PC-9 (cell line): Measurements from ENCODE around the gene ZNF512. TPM values are rescaled to one million over a fixed set of nuclear protein-coding genes. Genes with fewer than 3 reads are reported as not detected.

ENCODE experiments used
- BruUV-seq: library from RNA; stranded (reverse); fragments of 400-500 nt; replicated peaks from 2 replicates; lab custom pipeline; 2021; lab: Mats Ljungman, UMichigan
- CTCF ChIA-PET: fragments of 300-600 bp; sonication (Branson Sonifier 250); formaldehyde crosslinking; loops from one replicate; lab custom pipeline; 2022; ENCODE audit warnings: antibody characterized with exemption; lab: Charles Lee
- POLR2A ChIA-PET: fragments of 300-600 bp; sonication (Branson Sonifier 250); formaldehyde crosslinking; loops from one replicate; lab custom pipeline; 2022; ENCODE audit warnings: antibody characterized with exemption; ENCODE audit not compliant: unreplicated experiment; lab: Charles Lee
- DNase-seq, 2 experiments: peaks; one replicate each; pipeline versions ENCODE4 v3.0.0 to v3.0.0-alpha.2; 2015 to 2022; ENCODE audit warnings: mixed read lengths in 1 of 2
- H2AFZ ChIP-seq: fragments of 200-600 bp; sonication (generic); 2 replicates; pipeline ENCODE4 v1.8.1; 2017; ENCODE audit warnings: antibody characterized with exemption
- H3F3A ChIP-seq: fragments of 200-600 bp; sonication (generic); 2 replicates; pipeline ENCODE4 v1.8.1; 2017; ENCODE audit warnings: antibody characterized with exemption, mild to moderate bottlenecking, low read depth; ENCODE audit not compliant: insufficient read depth
- H3K27ac ChIP-seq: fragments of 200-600 bp; sonication (generic); 2 replicates; pipeline ENCODE4 v1.6.1; 2016; ENCODE audit warnings: mixed run types
- H3K27me3 ChIP-seq: fragments of 200-600 bp; sonication (generic); 2 replicates; pipeline ENCODE4 v1.6.1; 2016; ENCODE audit warnings: low read depth, mixed run types; ENCODE audit not compliant: insufficient read depth
- H3K36me3 ChIP-seq: fragments of 200-600 bp; sonication (generic); 2 replicates; pipeline ENCODE4 v1.6.1; 2016; ENCODE audit warnings: low read depth, mixed run types
- H3K4me1 ChIP-seq: fragments of 200-600 bp; sonication (generic); replicated peaks from 2 replicates; pipeline ENCODE4 v1.6.1; 2016; ENCODE audit warnings: mixed run types; ENCODE audit not compliant: insufficient read depth
- H3K4me2 ChIP-seq: fragments of 200-600 bp; sonication (generic); 2 replicates; pipeline ENCODE4 v1.6.1; 2017; ENCODE audit warnings: mixed run types
- H3K4me3 ChIP-seq: fragments of 200-600 bp; sonication (generic); 2 replicates; pipeline ENCODE4 v1.6.1; 2016; ENCODE audit warnings: mixed run types
- H3K79me2 ChIP-seq: fragments of 200-600 bp; sonication (generic); 2 replicates; pipeline ENCODE4 v1.6.1; 2017; ENCODE audit warnings: low read depth, mixed run types
- H3K9me2 ChIP-seq: fragments of 200-600 bp; sonication (generic); 2 replicates; pipeline ENCODE4 v1.8.1; 2017; ENCODE audit warnings: mild to moderate bottlenecking; ENCODE audit not compliant: insufficient read depth
- H3K9me3 ChIP-seq: fragments of 200-600 bp; sonication (generic); 2 replicates; pipeline ENCODE4 v1.8.1; 2016; ENCODE audit warnings: low read depth; ENCODE audit not compliant: insufficient read depth
- H4K20me1 ChIP-seq: fragments of 200-600 bp; sonication (generic); 2 replicates; pipeline ENCODE4 v1.8.1; 2017; ENCODE audit not compliant: insufficient read depth
- CTCF ChIP-seq: fragments of 200-600 bp; sonication (generic); conservative IDR thresholded peaks from 2 replicates; pipeline ENCODE4 v1.6.1; 2017; ENCODE audit warnings: mixed run types, antibody characterized with exemption, mild to moderate bottlenecking, moderate library complexity
- EZH2 ChIP-seq: fragments of 200-600 bp; sonication (generic); IDR thresholded peaks from 2 replicates; pipeline ENCODE4 v1.8.0; 2017; ENCODE audit warnings: antibody characterized with exemption, low read depth
- intact Hi-C: fragments of 100-400 bp; cut with micrococcal nuclease; formaldehyde crosslinking; loops from one replicate; pipeline ENCODE4 v1.10.0; 2022; ENCODE audit not compliant: unreplicated experiment
- total RNA-seq: library from RNA; stranded (reverse); gene quantifications from 2 replicates; pipeline ENCODE4 v1.2.3, GENCODE V29; 2021

ZNF512 gene
- total RNA-seq, 1 experiment from 2014 or later, result 40.6 TPM

- no peaks in the 10 kb centered on the region for H4K20me1 ChIP-seq
- H2AFZ ChIP-seq, result no peak overlapping the region
- no peak overlapping the region for H3K4me3 ChIP-seq
- CTCF ChIA-PET, result no interaction called here
- H3K27ac ChIP-seq, result no peak overlapping the region
- H3K4me1 ChIP-seq, result no peaks in the 10 kb centered on the region
- H3K9me2 ChIP-seq, result no peaks in the 10 kb centered on the region
- no peak overlapping the region for H3K4me2 ChIP-seq
- no TSS peak for BruUV-seq
- no peak for DNase-seq
- intact Hi-C loops, result no loop called here
- POLR2A ChIA-PET, result no interaction called here
- TF ChIP-seq EZH2, result no peak
- TF ChIP-seq CTCF, result no peak
- no peaks in the 10 kb centered on the region for H3K79me2 ChIP-seq
- no peaks in the 10 kb centered on the region for H3K27me3 ChIP-seq
- H3K36me3 ChIP-seq, result no peaks in the 10 kb centered on the region
- H3F3A ChIP-seq, result no peaks in the 10 kb centered on the region
- peaks cover 41% of the 10 kb centered on the region for H3K9me3 ChIP-seq
These were observed 9.8 kb upstream of the ZNF512 start for GRCh38 chr2:27572998-27573429.

GRCh38 chr2:27573452-27573851 lies 9.4 kb upstream of the ZNF512 start:
- H3K9me3 ChIP-seq, result peaks cover 45% of the 10 kb centered on the region
- H3K79me2 ChIP-seq, result no peaks in the 10 kb centered on the region
- H3K27me3 ChIP-seq, result no peaks in the 10 kb centered on the region
- no peak overlapping the region for H3K4me3 ChIP-seq
- DNase-seq, result no peak
- BruUV-seq, result no TSS peak
- POLR2A ChIA-PET, result no interaction called here
- no peaks in the 10 kb centered on the region for H3K4me1 ChIP-seq
- CTCF ChIA-PET, result no interaction called here
- H4K20me1 ChIP-seq, result no peaks in the 10 kb centered on the region
- intact Hi-C loops, result no loop called here
- H3K36me3 ChIP-seq, result no peaks in the 10 kb centered on the region
- H3K9me2 ChIP-seq, result no peaks in the 10 kb centered on the region
- H3K27ac ChIP-seq, result no peak overlapping the region
- no peak overlapping the region for H2AFZ ChIP-seq
- no peak overlapping the region for H3K4me2 ChIP-seq
- TF ChIP-seq CTCF (no peak), EZH2 (no peak)
- H3F3A ChIP-seq, result no peaks in the 10 kb centered on the region

GRCh38 chr2:27581417-27582128 lies 1.3 kb upstream of the ZNF512 start:
- Histone ChIP-seq H3K9me3 (peaks cover 35% of the 10 kb centered on the region), H3K27me3 (no peaks in the 10 kb centered on the region), H4K20me1 (peaks cover 10% of the 10 kb centered on the region; the same call in 1 of the 2 replicates), H3K79me2 (peaks cover 35% of the 10 kb centered on the region), H3K36me3 (0 out of 2 replicates have a peak, but pooled peaks cover 3% of the 10 kb centered on the region), H3K4me3 (no peak overlapping the region), H3K27ac (no peak overlapping the region), H3F3A (peaks cover 14% of the 10 kb centered on the region), H3K9me2 (no peaks in the 10 kb centered on the region), H2AFZ (no peak overlapping the region), H3K4me2 (no peak overlapping the region), H3K4me1 (peaks cover 20% of the 10 kb centered on the region)
- TF ChIP-seq EZH2, result no peak
- no peak for TF ChIP-seq CTCF
- ChIA-PET POLR2A (no interaction called here), CTCF (no interaction called here)
- DNase-seq, result no peak
- intact Hi-C loops, result loop anchor here (5.0 kb wide), 1 partner anchor 89 kb away; no protein-coding TSS in a partner anchor
- BruUV-seq, result no TSS peak
